Measurements from ENCODE around the gene ENTHD1.

- TF ChIP-seq CTCF (IDR thresholded peaks at IDR 0.05; ENCODE audit: extremely low read depth in 1 of 2, insufficient read depth in 1 of 2, low read depth in 1 of 2, low read length in 2 of 2): no peak
- no peak for TF ChIP-seq GATA2 (IDR thresholded peaks at IDR 0.05; ENCODE audit: insufficient read depth, insufficient read length, low read depth, low read length)
Measured at GRCh38 chr22:39825661-39826102, 67.9 kb downstream of the ENTHD1 start.
